ENCODE data around the gene BTBD2. TPM values are rescaled to one million over a fixed set of nuclear protein-coding genes. Genes with fewer than 3 reads are reported as not detected.

Gene BTBD2
- total and polyA plus RNA-seq, 2 of the 8 experiments (the other 6 are each of a cell fraction or from before 2014, with no cell fraction given), result 91.7 to 92.3 TPM

- TF ChIP-seq SIX5 (IDR thresholded peaks at IDR 0.05; ENCODE audit: low read depth, low read length) (no peak), NANOG (IDR thresholded peaks at IDR 0.05; ENCODE audit: insufficient read depth, low read depth, low read length, poor library complexity, severe bottlenecking) (no peak), TBP (IDR thresholded peaks at IDR 0.05; ENCODE audit: low read depth, low read length) (no peak), JUN (IDR thresholded peaks at IDR 0.05; ENCODE audit: low read depth, low read length) (no peak), JUND (IDR thresholded peaks at IDR 0.05; ENCODE audit: low read length) (no peak), RFX5 (IDR thresholded peaks at IDR 0.05; ENCODE audit: borderline replicate concordance, low read depth, low read length) (no peak), CHD2 (IDR thresholded peaks at IDR 0.05; ENCODE audit: low read length) (no peak), RBBP5 (IDR thresholded peaks at IDR 0.05; ENCODE audit: borderline replicate concordance, low read depth, low read length) (no peak), SAP30 (IDR thresholded peaks at IDR 0.05; ENCODE audit: insufficient read depth, insufficient replicate concordance, low read length) (no peak), BACH1 (IDR thresholded peaks at IDR 0.05; ENCODE audit: low read length) (0 out of 2 replicates have a peak, but pooled peaks have one; percentile 17)
These were observed 69.6 kb downstream of the BTBD2 start (continued) for GRCh38 chr19:1945899-1946298.
